ENCODE data around the gene OR2AG1.

OR2AG1 gene, protein sequence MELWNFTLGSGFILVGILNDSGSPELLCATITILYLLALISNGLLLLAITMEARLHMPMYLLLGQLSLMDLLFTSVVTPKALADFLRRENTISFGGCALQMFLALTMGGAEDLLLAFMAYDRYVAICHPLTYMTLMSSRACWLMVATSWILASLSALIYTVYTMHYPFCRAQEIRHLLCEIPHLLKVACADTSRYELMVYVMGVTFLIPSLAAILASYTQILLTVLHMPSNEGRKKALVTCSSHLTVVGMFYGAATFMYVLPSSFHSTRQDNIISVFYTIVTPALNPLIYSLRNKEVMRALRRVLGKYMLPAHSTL

DNA sequence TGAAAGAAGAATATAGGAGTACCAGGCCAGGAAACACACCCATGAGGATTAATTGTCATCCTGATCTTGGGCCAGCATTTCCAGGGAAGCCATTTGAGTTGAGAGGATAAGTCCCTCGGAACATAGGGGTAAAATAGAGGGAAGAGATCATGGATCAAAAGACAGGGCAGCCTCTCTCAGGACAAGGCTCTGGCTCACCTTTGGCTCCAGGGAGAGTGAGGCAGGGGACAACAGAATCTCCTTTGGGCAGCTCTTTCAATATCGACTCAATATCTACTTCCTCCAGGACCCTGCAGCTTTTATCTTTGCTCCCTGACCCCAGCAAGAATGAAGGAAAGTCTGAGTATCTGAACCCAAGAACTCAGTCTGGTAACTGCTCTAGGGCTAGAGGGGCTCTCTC is at the start of gene OR2AG1:
Gene OR2AG1 (plus strand): TSS at position 301 of the 400 bp plus-strand sequence. CDS start 2,018 bp downstream, outside the sequence.
- no peak for DNase-seq (ENCODE audit: low spot score)

DNA sequence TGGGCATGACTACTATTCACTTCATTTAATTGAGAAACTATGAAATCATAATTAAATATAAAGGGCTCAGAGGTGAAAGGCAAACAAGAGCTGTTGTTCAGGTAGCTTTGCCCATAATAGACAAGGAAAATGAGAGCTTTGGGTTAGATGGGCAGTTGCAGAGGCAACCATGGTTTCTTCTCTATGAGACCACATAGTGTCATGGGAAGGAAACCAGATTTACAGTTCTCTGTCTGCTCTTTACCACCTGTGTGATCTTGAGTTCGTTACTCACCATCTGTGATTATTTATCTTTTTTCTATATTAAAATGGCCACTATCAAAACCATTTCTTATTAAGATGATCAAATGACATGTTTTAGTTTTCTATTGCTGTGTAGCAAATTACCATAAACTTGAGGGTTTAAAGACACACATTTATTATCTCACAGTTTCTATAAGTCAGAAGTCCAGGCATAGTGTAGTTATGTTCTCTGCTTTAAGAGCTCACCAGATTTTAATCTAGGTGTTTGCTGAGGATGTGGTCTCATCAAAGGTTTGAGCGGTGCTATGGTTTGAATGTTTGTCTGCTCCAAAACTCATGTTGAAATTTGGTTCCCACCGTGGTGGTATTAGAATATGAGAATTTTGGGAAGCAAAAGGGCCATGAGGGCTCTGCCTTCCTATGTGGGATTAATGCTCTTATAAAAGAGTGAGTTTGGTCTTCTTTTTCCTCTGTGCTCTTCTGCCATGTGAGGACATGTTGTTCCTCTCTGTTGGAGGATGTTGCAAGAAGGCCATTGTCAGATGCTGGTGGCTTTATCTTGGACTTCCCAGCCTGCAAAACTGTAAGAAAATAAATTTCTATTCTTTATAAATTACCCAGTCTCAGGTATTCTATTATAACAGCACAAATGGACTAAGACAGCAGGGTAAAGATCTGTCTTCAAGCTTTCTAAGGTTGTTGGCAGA is 49.2 kb upstream of the OR2AG1 start:
- DNase-seq (ENCODE audit: low spot score): peak; percentile 52

DNA sequence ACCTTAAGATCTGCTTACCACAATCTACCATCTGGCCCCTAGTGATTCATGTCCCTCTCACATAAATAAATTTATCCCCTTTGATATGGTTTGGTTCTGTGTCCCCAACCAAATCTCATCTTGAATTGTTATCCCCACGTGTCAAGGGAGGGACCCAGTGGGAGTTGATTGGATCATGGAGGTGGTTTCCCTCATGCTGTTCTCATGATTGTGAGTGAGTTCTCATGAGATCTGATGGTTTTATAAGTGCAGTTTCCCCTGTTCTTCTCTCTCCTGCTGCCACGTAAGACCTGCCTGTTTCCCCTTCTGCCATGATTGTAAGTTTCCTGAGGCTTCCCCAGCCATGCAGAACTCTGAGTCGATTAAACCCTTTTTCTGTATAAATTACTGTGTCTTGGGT is 48.2 kb upstream of the OR2AG1 start:
- no peak for DNase-seq (ENCODE audit: low spot score)

DNA sequence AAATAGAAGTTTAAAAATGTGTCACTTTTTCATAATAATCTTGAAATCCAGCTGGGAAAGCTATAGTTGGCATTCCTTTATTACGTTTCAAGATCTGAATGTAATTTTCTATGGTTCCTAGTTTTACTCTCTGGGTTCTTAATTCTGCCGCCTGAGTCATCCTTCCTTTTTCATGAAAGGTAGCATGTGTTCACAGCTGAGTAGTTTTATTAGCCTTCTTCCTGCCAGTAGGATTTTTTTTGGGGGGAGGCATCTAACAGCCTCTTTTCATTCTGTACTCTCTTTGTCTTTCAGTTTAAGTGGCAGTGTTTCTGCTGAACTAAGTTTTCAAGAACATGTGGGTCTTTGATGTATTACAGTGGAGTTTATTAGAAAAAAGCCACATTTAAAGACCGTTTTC is 47.5 kb upstream of the OR2AG1 start:
- DNase-seq (ENCODE audit: low spot score): peak; percentile 43

DNA sequence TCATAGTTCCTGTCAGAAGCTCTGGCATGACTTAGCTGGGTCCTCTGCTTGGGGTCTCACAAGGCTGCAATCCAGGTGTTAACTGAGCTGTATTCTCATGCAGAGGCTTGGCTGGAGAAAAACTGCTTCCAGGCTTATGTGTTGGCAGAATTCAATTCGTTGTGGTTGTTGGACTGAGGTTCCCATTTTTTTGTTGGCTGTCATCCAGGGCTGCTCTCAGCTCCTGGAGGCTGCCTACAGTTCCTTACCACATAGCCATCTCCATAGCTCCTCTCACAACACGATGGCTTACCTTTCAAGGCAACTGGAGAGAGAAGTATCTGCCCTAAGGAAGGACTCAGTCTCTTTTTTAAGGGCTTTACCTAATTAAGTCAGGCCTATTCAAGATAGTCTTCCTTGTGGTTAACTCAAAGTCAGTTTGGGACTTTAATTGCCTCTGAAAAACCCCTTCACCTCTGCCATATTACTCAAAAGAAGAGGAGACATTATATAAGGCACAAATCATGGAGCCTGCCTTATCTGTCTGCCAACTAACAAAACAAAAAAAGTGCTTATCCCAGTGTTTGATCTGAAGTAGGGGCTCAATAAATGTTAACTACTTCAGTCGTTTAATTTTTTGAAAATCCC is 46.2 kb upstream of the OR2AG1 start:
- no peak for DNase-seq (ENCODE audit: low spot score)

DNA sequence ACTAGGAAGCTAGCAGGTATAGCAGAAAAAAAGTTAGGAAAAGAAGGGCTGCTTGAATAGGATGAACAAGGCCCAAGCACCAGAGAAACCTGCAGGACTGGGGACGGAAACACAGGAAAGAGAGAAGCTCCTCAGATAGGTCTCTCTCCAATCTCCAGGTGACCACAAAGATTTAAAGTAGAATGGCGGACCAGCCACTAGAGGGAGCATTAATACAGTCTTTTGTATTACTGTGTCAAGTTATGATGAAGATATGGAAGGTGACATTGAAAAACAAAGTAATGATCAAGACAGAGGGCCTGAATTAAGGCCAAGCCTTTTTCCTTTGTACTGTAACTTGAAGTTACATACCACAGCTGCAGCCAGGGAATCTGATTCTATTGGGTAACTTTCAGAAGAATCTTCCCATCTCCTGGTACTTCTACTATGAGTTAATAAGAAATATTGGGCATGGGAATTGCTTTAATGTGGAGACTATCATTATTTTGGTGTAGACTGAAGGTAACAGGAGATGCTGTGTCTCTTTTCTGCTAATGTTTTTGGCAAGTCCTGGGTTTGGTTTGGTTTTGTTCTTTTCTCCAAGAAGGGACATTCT is 44.9 kb upstream of the OR2AG1 start:
- peak; percentile 74 for DNase-seq (ENCODE audit: low spot score)

DNA sequence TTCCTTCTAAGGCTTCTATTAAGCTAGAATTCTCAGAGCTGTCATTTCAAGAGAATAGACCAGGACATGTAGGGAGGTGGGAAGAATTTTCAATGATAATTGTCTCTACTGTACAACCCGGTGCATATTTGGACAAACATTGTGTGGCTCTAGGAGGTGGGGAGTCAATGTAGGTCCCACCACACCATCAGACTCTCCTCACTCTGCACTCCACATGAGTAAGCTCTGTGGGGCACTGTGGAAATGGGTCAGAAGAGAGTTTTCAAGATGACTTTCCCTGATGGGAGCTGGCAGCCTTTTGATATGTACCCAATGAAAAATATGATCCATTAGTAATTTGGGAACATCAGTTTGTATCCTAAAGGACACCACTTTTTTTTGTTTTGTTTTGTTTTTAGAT is 44.2 kb upstream of the OR2AG1 start:
- no peak for DNase-seq (ENCODE audit: low spot score)

DNA sequence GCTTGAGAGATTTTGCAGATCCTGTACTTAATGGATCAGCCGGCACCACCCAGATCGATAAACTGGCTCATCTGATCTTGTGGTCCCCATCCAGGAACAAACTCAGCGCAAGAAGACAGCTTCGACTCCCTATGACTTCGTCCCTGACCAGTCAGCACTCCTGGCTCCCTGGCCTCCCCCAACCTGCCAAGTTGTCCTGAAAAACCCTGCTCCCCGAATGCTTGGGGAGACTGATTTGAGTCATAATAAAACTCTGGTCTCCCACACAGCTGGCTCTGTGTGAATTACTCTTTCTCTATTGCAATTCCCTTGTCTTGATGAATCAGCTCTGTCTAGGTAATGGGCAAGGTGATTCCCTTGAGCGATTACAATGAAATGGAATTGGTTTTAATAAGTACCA is 40.6 kb upstream of the OR2AG1 start:
- no peak for DNase-seq (ENCODE audit: low spot score)

DNA sequence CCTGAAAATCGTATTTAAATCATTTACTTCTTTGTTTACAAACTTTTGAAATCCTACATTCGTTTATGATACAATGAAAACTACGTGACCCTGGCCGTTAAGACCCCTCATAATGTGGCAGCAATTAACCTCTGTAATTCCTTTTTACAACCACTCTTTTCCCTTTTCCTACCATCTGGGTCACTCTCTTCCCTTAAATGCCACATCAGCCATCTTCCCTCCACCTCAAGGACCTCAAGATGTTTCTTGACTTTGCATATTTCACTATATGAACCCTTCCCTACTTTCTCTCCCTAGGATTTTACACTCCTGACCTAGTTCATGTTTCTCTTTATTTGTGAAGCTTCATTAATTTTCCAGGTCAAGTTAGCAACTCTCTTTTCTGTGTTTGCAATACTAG is 37.8 kb upstream of the OR2AG1 start:
- DNase-seq (ENCODE audit: low spot score): no peak

DNA sequence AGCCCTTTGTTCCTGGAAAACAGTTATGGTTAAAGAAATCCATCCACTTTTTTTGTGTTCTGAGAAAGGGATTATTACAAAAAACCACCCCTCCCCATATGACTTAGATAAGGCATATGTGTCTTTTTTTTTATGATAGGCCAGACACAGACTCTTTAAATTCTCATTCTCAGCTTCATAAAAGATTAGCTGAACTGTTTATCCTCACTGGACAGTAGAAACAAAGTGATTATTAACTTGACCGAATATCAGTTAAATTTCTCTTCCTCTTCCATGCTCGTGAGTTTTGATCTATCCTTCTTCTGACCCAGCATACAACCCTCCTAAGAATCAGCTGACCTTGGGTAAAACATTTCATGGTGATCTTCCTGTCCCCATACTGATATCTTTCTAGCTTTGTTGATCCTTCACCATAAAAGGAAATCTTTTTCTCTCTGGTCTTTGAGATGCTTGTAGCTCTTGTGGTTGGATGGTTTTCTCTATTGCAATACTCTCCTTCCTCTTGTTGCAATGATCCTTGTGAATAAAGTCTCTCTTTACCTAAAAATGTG is 37.3 kb upstream of the OR2AG1 start:
- DNase-seq (ENCODE audit: low spot score): peak; percentile 28

DNA sequence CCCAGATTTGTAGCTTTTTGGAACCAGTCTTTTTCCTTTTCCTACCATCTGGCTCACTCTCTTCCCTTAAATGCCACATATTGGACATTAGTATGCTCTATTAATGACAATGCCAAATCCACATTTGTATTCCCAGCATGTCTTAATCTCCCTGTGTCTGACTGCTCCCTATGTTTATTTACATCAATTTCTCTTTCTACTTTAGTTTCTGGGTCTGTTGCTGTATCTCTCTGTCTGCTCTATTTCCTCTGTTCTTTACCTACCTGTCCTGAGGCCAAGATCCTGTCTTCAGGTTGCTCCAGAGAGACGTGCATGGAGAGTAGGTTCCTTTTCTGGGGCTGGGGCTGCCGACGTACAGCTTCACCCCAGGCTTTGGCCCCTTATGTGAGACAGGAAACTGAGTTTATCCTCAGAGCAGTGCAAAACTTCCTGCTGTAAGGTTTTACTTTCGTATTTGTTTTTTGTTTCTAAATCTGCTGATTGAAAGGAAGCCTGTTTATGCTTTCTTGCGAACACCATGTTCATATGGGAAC is 36.7 kb upstream of the OR2AG1 start:
- peak; percentile 67 for DNase-seq (ENCODE audit: low spot score)

DNA sequence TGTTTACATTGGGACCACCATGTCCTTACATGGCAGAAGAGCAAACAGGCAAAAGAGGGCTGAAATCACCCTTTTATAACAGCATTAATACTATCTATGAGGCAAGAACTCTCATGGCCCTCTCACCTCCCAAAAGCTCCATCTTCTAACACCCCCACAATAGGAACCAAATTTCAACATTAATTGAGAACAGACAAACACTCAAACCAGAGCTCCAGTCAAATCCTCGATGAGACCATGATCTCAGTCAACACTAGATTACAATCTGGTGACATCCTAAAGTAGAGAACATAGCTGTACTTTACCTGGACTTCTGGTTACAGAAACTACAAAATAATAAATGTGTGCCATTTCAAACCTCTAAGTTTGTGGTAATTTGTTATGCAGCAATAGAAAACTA is 36.2 kb upstream of the OR2AG1 start:
- no peak for DNase-seq (ENCODE audit: low spot score)

DNA sequence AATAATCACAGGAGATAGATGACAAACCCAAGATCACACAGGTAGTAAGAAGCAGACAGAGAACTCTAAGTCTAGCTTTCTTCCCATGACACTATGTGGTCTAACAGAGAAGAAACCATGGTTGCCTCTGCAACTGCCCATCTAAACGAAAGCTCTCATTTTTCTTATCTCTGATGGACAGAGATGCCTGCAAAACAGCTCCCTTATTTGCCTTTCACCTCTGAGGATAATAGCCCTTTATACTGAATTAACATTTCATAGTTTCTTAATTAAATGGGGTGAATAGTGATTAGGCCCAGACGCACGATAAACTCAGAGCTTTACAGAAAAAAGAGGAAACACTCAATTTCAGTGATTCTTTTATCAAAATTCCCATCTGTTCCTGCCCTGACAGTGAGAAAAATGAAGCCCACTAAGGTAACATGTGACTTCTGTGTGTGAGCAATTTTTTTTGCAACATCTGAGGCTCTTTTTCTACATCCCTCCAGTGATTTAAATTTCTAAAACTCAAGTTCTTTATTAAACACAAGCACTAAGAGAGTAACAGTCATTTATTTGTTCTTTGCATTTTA is 35.6 kb upstream of the OR2AG1 start:
- no peak for DNase-seq (ENCODE audit: low spot score)

DNA sequence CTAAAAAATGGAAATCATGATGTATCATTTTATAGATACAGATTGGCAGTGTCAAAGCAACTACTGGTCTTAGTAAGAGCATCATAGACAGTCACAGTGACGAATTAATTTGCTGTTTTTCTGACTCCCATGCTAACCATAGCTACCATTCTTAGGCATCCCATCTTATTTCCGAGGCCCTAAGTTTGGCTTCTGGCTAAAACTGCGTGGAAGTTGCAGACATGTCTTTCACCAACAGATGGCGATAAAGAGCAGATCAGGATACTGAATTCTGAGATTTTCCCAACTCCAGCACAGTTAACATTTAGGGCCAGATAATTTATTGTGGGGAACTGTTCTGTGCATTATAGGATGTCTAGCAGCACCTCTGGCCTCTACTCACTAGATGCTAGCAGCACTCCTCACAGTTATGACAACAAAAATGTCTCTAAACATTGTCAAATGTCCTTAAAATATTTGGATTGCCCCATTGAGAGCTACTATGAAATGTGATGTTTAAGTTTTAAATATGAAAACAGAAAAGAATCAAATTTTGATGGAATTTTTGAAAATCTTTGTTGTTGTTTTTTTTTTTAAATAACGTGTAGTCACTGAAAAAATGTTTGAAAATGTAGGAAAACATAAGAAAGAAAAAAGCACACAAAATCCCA is 27.4 kb upstream of the OR2AG1 start:
- DNase-seq (ENCODE audit: low spot score): peak; percentile 39

DNA sequence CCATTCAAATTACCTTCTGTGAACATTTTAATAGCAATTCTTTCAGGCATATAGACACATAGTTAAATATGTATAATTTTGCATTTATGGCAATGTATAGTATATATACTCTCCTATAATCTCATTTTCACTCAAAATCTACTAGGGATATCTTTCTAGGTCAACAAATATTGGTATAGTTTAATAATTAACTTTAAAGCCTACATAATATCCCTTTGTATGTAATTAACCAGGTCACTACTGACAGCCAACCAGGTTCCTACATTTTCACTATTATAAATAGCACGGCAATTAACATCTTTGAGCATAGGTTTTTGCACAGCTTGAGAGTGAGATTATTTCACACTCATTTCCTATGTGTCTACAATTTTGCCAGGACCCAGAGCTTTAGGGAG is 26.9 kb upstream of the OR2AG1 start:
- DNase-seq (ENCODE audit: low spot score): no peak

DNA sequence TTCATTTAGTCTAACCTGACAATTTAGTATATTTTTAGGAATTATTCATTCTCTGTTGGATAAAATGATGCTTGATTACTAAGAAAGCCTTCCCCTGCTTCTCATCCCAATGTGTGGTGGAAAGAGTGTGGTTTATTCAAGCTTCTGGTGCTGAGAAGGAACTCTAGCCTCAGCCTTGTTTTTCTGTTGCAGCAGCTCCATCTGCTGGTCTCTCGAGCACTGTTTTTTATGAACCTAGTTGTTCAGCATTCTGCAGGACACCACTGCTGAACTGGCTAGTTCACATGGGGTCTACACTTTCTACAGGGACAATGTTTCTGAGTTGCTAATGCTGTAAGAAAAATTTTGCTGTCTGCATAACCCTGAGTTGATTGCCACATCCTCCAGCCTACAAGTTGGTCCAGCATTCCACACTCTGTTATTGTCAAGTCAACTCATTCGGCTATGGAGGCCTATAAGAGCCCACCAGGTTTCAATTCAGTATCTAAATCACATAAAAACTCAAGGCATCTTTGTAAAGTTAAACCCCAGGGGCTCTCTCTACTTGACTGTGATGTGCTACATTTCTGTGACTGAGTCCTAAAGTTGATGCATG is 25.4 kb upstream of the OR2AG1 start:
- peak; percentile 69 for DNase-seq (ENCODE audit: low spot score)

DNA sequence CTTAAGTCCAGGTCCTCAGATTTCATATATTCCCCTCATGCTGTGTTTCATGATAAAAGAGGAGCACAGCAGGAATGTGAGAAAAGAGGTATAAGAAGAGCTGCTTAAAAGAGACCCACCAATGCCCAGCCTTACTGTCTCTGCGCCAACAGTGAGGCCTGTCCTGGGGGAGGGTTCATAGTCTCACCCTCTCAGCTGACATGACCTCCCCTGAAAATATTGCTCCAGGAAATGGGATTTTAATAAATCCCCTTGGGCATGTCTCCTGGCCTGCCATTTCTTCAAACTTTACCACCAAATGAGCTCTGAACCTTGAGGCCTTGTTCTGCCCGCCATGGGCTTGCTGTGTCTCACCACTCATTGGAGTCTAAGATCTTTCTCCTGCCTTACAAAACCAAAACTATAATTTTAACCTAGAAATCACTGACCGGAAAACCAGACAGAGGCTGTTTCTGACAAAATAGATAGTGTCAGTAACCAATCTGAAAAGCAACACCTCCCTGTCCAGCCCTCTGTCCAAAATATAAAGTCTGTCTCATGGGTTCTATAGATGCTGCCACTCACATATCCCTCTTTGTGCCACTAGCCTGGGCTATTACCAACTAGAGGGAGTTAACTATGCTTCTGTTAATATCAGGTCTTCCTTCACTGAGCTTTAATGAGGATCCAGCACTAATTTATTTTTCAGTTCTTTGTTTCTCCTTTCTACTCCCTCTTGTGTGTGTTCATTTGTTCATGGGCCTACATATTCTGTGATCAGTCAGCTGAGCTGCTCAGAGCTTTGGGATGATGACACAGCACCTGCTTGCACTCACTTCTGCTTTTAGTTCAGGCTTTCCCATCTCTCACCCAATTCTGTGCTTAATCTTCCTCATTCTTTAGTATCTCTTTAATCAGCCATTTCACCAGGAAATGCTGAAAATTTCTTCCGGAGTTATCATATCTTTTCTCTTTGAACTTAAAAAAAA is 10.6 kb upstream of the OR2AG1 start, which contains the start of gene OR2AG2:
Gene OR2AG2 (minus strand): TSS at position 51 of the 968 bp plus-strand sequence. CDS start 3,019 bp downstream, outside the sequence.
- DNase-seq (ENCODE audit: low spot score): no peak

DNA sequence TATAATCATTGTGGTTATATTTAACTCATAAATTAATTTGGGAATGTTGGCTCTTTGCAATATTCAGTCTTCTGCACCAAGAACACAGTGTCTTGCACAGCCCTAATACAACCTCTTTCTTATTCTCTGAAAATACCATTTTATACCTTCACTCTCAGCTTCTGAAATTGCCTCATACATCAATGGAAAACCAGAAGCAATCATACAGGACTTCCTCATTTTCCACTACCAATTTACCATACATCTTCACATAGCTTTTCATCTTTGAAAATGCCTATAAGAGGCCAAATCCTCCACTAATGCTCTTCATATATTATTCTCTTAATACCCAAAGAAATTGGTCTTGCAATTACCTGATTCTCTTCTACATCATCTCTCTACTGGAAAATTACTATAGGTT is 4.3 kb upstream of the OR2AG1 start:
- DNase-seq (ENCODE audit: low spot score): no peak

DNA sequence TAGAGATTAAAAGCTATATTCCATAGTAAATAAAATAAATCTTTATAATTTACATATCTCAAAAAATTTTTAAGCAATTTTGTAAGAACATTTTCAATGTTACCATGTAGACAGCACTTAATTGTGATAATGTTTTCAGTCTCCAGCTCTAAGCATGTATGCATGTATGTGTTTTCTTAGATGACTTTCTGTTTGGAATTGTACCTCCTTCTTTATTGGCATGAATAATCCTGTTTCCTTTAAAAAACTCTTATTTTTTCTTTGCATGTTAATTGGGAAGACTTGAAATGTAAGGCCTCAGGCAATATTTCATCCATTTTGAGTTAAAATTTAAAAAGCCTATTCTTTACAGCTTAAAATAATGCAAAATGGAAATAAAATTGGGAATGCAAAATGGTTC is 2.0 kb upstream of the OR2AG1 start:
- no peak for DNase-seq (ENCODE audit: low spot score)

Data from CD4-positive, alpha-beta T cell treated with Interleukin-6 at 100 ng/mL for 8 hours (primary cell).